ENCODE data around the gene AOPEP. TPM values are rescaled to one million over a fixed set of nuclear protein-coding genes. Genes with fewer than 3 reads are reported as not detected.

AOPEP gene
- total RNA-seq, 1 experiment from 2014 or later: 32.4 TPM

DNA sequence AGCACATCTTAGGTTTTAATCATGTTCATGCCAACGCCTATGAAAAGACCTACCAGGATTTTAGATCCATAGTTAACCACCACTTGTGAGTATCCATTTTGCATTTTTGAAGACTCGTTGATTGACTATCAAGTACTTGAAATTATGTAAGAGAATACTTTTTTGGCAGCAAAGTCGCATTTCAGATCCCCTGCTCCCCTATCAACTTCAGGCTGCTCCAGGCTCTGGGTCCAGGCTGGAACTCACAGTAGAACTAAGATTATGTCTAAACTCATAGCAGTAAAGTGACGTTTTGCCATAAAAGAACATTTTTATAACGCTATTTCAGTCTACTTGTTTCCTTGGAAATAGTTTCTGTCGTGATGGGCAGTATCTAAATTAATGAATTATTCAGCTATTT lies 323.3 kb downstream of the AOPEP start:
- no peaks in the 10 kb centered on the region for H3K27me3 Mint-ChIP-seq (ENCODE audit: insufficient read depth, unreplicated experiment)
- intact Hi-C loops (cut with micrococcal nuclease): loop anchor here (1.0 kb wide), 1 partner anchor 42 kb away; no protein-coding TSS in a partner anchor
- H3K36me3 Mint-ChIP-seq (ENCODE audit: insufficient read depth, unreplicated experiment): peaks cover 31% of the 10 kb centered on the region
- H3K27ac Mint-ChIP-seq (ENCODE audit: low read depth, unreplicated experiment): no peak overlapping the region
- H3K4me1 Mint-ChIP-seq (ENCODE audit: insufficient read depth, unreplicated experiment): peaks cover 12% of the 10 kb centered on the region
- peak overlapping the region; percentile 78 for H3K4me3 Mint-ChIP-seq (ENCODE audit: unreplicated experiment)
- BruUV-seq (replicated peaks): no TSS peak
- TF ChIP-seq, protein P1, sequence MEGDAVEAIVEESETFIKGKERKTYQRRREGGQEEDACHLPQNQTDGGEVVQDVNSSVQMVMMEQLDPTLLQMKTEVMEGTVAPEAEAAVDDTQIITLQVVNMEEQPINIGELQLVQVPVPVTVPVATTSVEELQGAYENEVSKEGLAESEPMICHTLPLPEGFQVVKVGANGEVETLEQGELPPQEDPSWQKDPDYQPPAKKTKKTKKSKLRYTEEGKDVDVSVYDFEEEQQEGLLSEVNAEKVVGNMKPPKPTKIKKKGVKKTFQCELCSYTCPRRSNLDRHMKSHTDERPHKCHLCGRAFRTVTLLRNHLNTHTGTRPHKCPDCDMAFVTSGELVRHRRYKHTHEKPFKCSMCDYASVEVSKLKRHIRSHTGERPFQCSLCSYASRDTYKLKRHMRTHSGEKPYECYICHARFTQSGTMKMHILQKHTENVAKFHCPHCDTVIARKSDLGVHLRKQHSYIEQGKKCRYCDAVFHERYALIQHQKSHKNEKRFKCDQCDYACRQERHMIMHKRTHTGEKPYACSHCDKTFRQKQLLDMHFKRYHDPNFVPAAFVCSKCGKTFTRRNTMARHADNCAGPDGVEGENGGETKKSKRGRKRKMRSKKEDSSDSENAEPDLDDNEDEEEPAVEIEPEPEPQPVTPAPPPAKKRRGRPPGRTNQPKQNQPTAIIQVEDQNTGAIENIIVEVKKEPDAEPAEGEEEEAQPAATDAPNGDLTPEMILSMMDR (IDR thresholded peaks at IDR 0.05; ENCODE audit: unreplicated experiment): no peak
- CTCF ChIA-PET: interaction anchor here (0.6 to 2.1 kb wide), 3 partner anchors 78 to 131 kb away, joined by 3 to 5 read pairs (median 3); no protein-coding TSS in a partner anchor
- no peaks in the 10 kb centered on the region for H3K9me3 Mint-ChIP-seq (ENCODE audit: unreplicated experiment)
- peak; percentile 18 for DNase-seq (ENCODE audit: unreplicated experiment)
- POLR2A ChIA-PET: interaction anchor here (0.6 to 5.7 kb wide), 13 partner anchors 12 to 1165 kb away, joined by 3 to 49 read pairs (median 9); no protein-coding TSS in a partner anchor

DNA sequence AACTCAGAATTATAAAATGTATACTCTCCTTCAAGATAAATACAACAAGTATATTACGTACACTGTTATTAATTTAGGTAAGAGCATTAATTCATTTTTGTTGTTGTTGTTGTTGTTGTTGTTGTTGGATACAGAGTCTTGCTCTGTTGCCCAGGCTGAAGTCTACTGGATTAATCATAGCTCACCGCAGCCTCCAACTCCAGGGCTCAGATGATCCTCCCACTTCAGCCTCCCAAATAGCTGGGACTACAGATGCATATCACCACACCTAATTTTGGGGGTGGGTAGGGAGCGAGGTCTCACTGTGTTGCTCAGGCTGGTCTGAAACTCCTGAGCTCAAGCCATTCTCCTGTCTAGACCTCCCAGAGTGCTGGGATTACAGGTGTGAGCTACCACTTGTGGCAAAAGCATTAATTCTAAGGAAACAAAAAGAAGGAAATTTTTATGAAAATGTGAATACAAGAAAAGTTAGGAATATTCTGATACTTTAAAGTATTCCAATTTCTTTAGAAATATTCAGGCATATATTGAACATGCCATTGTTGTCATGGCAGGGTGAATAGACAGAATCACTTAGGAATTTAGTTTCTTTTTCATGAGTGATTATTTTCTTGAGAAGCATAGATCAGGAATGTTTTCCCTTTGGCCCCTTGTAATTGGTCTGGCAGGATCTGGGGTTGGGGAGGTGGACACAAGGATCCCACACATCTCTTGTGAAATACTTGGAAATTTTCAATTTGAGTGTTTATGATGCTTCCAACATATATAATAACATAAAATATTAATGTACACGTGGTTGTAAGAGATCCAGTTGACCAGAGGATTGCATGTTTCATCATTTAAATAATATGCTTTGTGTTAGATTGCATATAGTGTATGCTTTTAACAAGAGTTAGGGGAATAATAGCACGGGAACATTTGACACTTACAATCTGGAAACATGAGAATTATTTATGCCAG lies 327.4 kb downstream of the AOPEP start:
- Mint-ChIP-seq H3K27me3 (ENCODE audit: insufficient read depth, unreplicated experiment) (no peaks in the 10 kb centered on the region), H3K9me3 (ENCODE audit: unreplicated experiment) (no peaks in the 10 kb centered on the region), H3K36me3 (ENCODE audit: insufficient read depth, unreplicated experiment) (peaks cover 52% of the 10 kb centered on the region), H3K4me1 (ENCODE audit: insufficient read depth, unreplicated experiment) (peaks cover 15% of the 10 kb centered on the region), H3K27ac (ENCODE audit: low read depth, unreplicated experiment) (peak overlapping the region; percentile 16), H3K4me3 (ENCODE audit: unreplicated experiment) (no peak overlapping the region)
- ChIA-PET CTCF (interaction anchor here (0.6 to 1.2 kb wide), 5 partner anchors 19 to 386 kb away, joined by 3 to 4 read pairs (median 4); no protein-coding TSS in a partner anchor), POLR2A (interaction anchor here (0.8 to 1.2 kb wide), 4 partner anchors 21 to 272 kb away, joined by 3 to 6 read pairs (median 3); no protein-coding TSS in a partner anchor)
- TF ChIP-seq, protein P1 (IDR thresholded peaks at IDR 0.05; ENCODE audit: unreplicated experiment): no peak
- intact Hi-C loops (cut with micrococcal nuclease): no loop called here
- no peak for DNase-seq (ENCODE audit: unreplicated experiment)
- no TSS peak for BruUV-seq (replicated peaks)

DNA sequence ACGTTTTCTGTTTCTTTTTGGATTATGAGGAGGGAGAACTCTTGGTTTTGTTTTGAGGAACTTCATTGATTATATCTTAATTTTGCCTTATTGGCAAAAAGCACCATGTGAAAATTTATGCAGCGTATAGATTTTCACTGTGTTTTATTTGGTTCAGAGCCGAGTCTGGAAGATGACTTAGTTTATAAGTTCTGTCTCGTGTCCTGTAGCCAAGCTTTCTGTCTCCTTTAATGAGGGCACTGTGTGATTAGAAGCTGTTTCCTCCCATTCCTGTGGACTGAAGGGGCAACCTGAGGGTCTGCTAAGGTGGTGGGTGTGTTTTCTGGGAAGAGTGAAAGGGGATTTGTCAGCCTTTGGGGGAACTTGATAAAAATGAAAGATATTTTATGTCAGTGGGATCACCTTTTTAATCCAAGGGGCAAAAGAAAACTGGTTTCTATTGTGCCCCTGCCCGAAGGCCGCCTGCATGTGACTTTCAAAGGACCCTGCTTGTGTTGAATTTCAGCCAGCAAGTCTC lies 328.9 kb downstream of the AOPEP start:
- BruUV-seq (replicated peaks): no TSS peak
- Mint-ChIP-seq H3K27me3 (ENCODE audit: insufficient read depth, unreplicated experiment) (no peaks in the 10 kb centered on the region), H3K36me3 (ENCODE audit: insufficient read depth, unreplicated experiment) (peaks cover 59% of the 10 kb centered on the region), H3K27ac (ENCODE audit: low read depth, unreplicated experiment) (no peak overlapping the region), H3K9me3 (ENCODE audit: unreplicated experiment) (no peaks in the 10 kb centered on the region), H3K4me3 (ENCODE audit: unreplicated experiment) (no peak overlapping the region), H3K4me1 (ENCODE audit: insufficient read depth, unreplicated experiment) (peaks cover 15% of the 10 kb centered on the region)
- ChIA-PET POLR2A (no interaction called here), CTCF (no interaction called here)
- intact Hi-C loops (cut with micrococcal nuclease): no loop called here
- TF ChIP-seq, protein P1 (IDR thresholded peaks at IDR 0.05; ENCODE audit: unreplicated experiment): no peak
- DNase-seq (ENCODE audit: unreplicated experiment): no peak

Data from MCF 10A (cell line).